DMS53 (cell line): Measurements from ENCODE around the gene TFAP2E.

ENCODE experiments used
- DNase-seq: peaks from one replicate; lab custom pipeline; 2025; lab: John Stamatoyannopoulos, UW

The TFAP2E gene

GRCh38 chr1:35595684-35596083 is 22.6 kb downstream of the TFAP2E start:
- DNase-seq = no peak

- DNase-seq = no peak
Measured at GRCh38 chr1:35597870-35598269, 24.8 kb downstream of the TFAP2E start.

DNA sequence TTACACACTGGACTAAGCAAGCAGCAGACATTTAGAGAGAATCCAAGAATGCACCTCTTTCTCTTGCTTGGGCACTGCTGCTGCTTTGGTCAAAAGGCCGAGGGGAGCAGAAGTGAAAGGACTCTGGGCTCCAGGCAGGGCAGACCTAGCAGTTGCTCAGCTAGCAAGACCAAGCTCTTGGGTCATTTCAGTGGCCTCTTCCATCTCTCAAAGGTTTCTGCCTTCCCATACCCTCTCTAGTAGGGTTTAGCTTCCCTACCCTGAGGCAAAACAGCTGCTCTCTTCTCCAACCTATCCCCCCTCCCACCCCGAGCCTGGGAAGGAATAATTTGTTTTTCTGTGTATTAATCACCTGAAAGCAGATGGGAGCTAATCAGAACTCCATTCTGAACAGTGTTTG is 25.8 kb downstream of the TFAP2E start:
- DNase-seq = no peak

- DNase-seq = no peak
Measured at GRCh38 chr1:35599411-35599810, 26.3 kb downstream of the TFAP2E start.

DNA sequence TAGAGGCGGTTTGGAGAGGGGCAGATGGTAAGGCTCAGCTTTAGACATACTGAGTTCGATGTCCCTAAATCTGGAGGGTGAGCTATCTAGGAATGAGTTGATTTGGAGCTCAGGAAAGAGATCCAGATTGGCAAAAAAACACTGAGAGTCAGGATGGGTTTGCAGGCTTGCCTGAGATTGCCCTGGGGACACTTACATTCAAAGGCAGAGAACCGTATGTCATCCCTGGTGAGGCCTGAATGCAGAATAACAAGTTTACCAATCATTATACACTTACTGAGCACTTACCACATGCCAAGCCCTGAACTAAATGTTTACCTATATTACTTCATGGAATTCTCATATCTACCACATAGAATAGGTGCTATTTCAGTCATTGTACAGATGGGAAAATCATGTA is 27.5 kb downstream of the TFAP2E start:
- DNase-seq = no peak

DNA sequence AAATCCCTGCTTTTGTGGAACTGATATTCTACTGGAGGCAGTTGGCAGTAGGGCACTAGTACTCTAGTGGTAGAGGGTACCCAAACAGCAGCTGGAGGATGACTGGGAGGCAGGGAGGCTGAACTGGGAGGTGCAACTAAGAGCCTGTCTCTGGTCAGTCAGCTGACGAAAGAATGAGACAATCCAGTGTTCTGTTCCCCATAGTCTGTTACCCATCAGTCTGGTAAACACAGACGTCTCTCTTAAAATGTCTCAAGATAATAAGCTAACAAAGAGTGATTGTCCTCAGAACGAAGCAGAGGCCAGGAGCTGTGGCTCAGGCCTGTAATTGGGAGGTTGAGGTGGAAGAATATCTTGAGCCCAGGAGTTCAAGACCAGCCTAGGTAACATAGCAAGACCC is 30.4 kb downstream of the TFAP2E start:
- DNase-seq = no peak

DNA sequence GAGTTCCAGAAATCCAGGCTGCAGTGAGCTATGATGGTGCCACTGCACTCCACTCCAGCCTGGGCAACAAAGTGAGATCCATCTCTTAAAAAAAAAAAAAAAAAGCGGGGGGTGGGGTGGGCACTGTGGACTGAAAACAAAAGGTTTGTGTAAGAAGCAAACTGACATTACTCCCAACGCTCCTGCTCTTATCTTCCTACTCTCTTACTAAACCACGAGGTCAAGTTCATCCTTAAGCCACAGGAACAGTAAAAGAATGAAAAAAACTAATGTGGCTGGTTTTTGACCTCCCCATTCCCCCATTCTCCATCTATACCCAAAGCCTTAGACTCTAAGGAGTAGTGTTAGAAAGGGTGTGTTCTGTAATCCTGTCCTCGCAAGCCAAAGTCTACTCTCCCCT is 30.8 kb downstream of the TFAP2E start:
- DNase-seq = no peak

DNA sequence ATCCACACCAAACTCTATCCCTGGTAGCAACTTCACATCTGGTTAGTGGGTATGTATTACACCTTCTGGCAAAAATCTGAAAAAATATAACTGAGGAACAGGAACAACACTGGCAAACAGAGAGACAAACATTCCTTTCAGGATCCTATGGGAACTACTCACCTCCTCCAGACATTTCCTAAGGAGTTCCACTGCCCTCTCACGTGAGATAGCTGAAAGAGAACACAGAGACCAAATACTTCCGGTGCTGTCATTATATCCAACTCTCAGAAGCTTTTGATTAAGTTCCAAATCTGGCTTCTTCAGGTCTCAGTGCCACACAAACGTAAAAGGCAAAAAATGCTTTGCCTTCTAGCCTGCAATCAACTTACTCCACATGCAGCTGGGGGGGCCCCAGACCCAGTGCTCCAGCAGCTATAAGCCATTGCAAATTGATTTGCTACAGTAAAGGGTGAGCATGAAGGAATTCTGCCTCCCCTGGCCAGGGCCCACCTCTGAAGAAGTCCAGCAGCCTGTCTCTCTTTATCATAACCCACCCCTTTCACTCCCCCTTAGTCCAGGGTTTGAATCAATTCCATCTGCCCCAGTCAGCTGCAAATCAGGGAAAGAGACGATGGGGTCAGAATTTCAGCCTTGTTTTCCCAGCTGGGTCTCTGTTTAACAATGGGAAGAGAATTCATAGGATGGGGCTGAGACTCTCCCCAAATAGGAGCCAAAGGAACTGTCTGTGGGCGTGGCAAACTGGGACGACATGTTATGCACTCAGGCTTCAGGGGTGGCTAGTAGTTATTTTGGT is 32.2 kb downstream of the TFAP2E start:
- DNase-seq = no peak

DNA sequence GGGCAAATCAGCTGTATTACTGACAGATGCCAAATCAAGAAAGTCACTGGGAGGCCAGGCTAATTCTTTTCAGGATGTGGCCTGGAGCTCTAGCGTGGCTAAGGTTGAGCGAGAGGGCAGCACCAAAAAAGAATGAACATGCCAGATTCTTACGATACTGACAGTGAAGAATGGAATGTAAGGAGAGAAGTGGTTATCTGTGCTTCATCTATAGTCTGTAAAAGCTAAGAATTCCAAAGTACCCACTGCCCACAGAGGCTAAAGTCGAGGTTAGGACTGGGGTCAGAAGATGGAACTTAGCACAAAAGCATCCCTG is 32.7 kb downstream of the TFAP2E start:
- DNase-seq = no peak

- no peak for DNase-seq
Measured at GRCh38 chr1:35611655-35612054, 38.5 kb downstream of the TFAP2E start.

DNA sequence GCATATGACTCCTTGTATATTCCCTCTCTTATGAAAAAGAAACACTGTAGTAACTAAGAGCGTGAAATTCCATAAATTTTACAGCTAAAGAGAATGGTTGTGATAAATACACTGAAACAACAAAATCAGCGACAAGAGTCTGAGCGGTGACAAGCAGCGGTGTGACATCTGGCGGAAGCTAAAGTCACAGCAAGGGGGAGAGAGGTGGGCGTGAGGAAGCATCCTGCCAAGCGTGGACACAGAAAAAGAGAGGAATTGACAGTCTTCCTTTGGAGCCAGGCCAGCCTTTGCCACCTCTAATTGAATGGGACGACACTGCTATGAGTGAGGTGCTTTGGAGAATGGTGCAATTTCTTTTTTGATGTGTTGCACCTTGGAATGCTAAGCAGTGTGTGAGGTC is 42.3 kb downstream of the TFAP2E start:
- no peak for DNase-seq

DNA sequence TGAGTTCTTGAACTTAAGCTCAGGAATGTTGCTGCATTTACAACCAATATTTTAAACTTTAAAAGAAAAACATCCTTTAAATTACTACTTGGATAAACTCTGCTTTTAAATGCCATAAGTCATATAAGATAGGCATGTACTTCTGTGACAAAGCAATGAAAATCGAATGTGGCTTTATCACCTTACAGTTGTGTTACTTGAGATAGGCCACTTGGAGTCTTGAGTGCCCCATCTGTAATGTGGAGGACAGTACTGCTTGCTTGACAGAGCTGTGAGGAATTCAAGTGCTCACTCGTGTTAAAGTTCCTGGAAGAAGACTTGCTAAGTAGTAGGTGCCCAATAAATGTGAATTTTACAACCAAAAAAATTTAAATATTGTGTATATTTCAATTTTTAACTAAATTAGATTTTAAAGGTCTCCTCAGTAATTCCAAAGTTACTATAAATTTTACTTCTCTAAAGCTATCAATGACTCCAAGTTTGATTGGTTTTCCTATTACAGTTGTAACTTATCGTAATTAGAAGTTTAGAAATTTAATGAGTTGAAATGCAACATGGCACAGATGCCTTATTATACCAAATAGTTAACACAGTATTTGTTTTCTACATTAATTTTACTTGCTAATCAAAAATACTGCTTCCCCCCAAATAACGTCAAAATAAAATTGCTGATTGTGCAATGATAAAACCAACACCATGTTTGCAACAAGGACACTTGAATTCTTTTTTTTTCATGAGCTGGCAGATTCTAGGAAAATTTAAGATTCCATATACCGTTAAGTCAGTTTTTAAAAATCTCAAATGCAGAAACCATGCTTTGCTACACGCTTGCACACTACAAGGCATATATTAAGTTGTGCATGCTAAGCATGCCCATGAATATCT is 46.4 kb downstream of the TFAP2E start:
- no peak for DNase-seq

DNA sequence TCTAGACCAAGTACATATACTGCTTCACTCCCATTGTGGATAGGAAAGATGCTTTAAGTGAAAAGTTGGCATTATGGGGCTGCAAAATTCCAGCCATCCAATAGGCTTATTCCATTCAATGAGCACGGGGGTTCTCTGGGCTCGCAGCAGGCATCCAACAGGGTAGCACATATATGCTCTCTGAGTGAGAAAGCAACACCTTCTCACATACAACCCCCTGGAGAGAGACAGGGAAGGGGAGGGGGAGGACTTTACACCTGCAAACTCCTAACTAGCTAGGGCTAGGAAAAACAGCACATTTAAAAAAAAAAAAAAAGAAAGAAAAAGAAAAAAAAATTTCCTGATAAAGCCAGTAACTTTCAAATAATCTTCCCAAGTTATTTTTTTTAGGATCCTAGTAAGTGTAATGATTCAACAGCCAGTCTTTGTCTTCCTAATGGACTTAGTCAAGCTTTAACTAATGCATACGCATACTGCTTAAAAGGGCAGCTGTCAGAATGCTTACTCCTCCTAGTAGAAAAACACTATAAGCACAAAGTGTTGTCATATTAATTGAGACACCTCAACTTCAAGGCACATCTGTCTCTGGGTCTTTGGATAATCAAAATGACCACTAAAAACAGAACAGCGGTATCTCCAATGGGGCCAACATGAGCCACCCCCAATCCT is 49.5 kb downstream of the TFAP2E start:
- no peak for DNase-seq

GRCh38 chr1:35623832-35624231 is 50.7 kb downstream of the TFAP2E start:
- DNase-seq = no peak

GRCh38 chr1:35629051-35629450 is 55.9 kb downstream of the TFAP2E start:
- no peak for DNase-seq

DNA sequence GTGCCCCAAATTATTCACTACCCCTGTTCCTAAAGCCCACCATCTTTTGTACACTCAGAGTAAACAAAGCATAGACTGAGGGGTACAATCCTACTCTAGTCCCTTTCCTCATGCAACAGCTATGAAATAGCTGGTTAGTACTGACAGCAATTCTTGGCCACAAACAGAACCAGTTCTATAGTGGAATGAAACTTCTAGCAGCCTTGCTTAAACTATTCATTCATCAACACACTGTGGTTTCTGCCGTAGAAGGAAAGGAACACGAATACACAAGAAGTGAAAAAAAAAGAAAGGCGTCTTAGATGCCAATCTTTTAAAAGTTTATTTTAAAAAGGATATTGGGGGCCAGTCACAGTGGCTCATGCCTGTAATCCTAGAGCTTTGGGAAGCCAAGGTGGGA is 58.3 kb downstream of the TFAP2E start:
- no peak for DNase-seq

DNA sequence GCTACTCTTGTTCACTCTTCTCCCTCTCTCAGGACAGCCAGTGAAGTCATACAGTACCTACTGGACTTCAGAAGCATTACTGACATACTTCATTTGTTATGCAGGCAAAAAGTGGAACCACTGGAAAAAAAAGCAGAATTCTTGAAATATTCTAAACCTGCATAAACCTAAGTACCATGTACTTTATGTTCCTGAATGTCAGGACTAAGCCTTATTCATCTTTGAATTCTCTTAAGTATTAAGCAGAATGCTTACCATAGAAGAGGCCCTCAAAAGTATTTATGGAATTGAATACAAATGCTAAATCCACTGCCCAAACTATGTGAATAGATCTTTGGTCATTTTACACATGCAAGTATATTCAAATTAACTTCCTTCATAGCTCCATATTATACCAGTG is 60.4 kb downstream of the TFAP2E start:
- no peak for DNase-seq

DNA sequence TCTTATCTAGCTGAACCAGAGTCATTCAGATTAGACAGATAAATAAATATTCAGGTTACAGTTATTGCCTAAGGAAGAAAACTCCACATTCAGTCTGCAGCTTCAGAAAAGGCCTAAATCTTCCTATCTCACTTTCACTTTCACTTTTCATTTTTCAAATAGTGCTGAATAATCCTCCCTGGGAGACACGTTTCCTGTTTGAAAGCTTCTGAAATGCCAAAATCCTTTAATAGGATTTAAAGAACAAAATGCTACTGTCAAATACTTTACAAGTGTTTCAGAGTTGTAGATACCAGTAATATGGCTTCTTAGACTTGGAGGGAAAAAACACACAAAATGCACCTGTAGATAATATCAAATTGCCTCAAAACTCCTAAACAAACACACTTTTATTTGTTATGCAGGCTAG is 64.3 kb downstream of the TFAP2E start:
- peak; percentile 71 for DNase-seq

DNA sequence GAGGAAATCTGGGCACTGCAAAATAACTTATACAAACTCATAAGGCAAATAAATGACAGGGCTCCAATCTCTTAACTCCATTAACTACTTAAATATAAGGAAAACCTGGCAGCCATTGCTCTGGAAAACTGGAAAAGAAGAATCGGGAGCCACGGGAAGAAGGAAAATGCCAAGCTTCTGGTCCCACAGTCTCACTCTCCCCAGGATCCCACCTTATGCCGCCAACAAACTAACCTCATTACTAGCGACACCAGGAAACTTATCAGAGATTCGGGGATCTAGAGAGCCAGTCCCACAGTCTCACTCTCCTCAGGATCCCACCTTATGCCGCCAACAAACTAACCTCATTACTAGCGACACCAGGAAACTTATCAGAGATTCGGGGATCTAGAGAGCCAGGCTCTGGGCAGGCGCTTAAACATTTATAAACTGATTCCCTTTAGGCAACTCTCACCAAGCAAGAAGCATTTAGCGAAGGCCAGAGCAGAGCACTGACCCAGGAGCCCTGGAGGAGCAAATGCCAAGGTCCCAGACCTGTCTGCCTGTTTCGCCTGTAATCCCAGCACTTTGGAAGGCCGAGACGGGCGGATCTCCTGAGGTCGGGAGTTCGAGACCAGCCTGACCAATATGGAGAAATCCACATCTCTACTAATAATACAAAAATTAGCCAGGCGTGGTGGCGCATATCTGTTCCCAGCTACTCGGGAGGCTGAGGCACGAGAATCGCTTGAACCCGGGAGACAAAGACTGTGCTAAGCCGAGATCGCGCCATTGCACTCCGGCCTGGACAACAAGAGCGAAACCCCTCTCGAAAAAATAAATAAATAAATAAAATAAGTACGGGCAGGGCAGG is 67.5 kb downstream of the TFAP2E start:
- peak; percentile 48 for DNase-seq

GRCh38 chr1:35641233-35641866 is 68.2 kb downstream of the TFAP2E start, which contains the start of gene PSMB2:
Gene PSMB2 (minus strand): TSS chr1:35641526. CDS start chr1:35641432, 94 bp downstream.
- peak; percentile 99 for DNase-seq

GRCh38 chr1:35642471-35642955 is 69.4 kb downstream of the TFAP2E start:
- peak; percentile 44 for DNase-seq
